GM19397 (cell line): ENCODE results near the gene GPBAR1.
A peak's percentile ranks its signal among the peaks of the same experiment; 100 is the strongest.

Source experiments
- ATAC-seq: cut with Tn5 transposase; IDR thresholded peaks from one replicate; pipeline ENCODE4 v1.9.1; 2021; ENCODE audit warnings: mild to moderate bottlenecking, moderate library complexity; ENCODE audit not compliant: unreplicated experiment

The GPBAR1 gene

DNA sequence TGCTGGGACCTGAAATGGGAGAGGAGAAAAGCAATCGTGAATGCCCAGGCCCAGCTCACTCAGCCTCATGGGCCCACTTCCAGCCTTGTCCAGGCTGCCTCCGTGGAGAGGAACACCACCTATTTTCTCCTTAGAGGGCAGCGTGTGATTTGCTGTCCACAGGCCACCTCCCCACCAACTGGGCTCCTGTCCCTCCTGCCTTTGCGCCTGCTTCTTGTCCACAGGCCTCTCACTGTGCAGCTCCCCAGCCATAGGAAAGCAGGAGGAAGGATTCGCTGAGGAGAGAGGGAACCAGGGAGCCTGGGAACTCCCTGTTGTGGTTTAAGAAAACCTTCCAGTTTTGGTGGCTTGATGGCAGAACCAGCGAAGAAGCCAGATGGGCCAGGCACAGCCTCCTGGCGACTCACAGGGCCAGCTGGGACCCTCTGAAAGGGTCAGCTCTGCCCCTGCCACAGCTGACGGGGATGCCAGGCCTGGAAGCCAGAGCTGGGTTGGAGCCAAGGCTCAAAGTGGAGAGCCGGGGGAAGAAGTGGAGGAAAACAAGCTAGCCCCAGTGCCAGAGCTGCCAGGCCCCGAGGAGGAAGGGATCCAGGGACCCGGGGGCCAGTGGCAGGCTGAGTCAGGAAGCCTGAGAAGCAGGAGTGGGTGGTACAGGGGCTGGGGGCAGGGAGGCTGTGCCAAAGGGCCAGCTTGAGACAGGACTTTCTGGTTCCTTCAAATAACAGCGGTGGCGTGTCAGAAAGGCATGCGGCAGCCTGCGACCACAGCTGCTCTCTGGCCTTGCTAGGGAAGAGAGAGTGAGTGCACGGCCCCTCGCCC, 21.6 kb downstream of the GPBAR1 start:
- ATAC-seq: no peak

- no peak for ATAC-seq
Observed at GRCh38 chr2:218284106-218284811, 23.4 kb downstream of the GPBAR1 start.

GRCh38 chr2:218285604-218286003, 24.8 kb downstream of the GPBAR1 start:
- no peak for ATAC-seq

DNA sequence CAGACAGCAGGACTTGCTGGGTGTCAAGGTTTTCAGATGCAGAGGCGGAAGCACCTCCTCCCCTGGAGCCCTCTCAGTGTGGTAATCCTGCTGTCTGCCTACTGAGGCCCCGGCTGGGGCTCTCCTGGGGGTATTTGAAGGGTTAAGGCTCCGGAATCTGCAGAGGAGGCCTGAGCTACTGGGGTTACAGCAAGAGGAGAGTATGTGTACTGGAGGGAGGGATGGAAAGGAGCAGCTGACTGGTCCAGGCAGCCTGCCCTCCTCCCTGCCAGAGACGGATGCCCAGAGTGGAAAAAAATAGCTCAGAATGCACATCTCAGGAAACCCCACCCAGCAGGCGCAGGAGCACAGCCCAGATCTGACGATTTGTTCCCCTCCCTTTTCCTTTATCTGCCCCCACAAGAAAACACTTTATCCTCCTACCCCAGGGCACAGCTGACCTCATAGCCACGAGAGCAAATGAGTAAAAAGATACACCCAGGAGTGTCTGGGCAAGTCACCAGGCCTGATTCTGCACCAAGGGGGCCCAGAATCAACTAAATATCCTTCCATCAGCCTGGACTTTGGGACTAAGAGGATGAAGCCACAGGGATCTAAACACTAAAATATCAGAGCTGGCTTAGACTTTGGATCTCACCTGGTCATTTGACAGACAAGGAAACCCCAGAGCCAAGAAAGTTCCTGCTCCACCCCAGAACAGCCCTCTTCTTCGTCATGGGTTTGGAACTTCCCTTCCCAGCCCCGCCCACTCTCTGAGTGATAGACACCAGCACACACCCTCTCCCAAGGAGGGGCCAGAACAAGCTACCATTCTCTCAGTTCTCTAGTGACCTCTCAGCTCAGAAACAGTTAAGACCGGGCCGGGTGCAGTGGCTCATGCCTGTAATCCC, 26.0 kb downstream of the GPBAR1 start:
- peak; percentile 55 for ATAC-seq

GRCh38 chr2:218289639-218290315, 29.0 kb downstream of the GPBAR1 start:
- ATAC-seq: no peak

DNA sequence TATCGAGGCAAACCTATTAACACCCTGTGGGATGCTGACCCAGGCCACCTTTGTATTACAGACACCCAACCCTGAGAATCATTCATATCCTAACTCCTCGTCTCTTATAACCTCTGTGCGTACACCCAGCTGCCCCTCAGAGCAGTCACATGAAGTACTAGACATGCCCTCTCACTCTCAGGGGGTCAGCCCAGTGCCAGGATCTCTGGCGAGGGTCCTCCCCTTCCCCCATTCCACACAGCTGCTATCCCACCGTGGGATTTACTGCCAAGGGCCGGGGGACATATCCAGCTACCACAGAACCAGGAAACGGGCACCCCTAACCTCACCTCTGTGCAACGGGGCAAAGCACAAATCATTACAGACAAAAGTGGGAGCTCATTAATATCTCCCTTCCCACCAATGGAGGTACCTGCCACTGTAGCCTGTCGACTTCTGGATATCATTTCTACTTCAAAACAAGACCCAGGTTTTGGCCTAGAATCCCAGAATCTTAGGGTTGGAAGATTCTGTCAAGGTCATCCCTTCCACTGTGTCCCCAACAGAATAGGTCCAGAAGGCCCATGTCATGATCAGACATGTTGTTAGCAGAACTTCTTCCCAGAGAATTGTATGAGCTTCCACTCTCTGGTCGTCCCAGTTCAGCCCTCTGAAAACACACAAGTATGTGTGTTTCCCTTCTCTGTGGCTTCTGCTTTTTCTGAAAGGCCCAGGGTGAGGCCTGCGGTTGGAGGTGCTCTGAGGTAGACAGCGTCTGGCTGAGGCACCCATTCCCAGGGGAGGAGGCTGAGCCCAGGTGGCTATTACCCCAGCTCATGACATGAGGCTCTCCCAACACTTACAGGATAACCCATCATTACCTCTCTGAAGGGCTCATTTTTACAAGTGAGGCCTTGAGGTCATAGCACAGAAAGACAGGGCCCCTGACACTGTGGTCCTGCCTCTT, 29.8 kb downstream of the GPBAR1 start:
- ATAC-seq: peak; percentile 55

DNA sequence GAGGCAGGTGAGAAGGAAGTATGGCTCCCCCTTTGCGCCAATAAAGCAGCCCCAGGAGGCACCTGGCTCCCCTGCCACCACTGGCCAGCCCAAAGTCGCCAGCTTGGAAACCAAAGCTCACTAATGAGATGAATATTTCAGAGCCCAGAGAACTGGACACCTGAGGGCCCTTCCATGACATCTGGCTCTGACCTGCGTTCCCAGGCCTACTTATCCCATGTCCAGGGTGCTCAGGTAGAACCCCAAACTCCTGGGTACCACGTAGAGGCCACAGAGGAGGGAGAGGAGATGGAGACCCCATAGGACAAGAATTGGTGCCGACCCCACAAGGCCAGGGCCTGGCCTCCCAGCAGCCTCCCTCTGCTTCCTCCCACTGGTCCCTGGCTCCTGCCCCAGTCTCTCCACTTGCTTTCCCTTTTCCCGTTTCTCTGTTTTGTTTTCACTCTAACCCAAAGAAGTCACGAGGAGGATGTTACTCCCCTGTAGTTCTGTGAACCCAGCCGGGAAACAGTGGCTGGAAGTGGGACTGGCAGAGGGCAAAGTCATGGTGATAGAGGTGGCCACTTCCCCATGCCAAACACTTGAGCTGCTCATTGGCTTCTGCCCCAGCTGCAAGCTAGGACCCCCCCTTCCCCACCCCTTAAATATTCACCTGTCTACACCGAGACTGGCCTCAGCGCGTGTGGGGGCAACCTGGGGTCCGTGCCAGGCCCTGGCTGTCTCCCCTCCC, 30.7 kb downstream of the GPBAR1 start:
- no peak for ATAC-seq

DNA sequence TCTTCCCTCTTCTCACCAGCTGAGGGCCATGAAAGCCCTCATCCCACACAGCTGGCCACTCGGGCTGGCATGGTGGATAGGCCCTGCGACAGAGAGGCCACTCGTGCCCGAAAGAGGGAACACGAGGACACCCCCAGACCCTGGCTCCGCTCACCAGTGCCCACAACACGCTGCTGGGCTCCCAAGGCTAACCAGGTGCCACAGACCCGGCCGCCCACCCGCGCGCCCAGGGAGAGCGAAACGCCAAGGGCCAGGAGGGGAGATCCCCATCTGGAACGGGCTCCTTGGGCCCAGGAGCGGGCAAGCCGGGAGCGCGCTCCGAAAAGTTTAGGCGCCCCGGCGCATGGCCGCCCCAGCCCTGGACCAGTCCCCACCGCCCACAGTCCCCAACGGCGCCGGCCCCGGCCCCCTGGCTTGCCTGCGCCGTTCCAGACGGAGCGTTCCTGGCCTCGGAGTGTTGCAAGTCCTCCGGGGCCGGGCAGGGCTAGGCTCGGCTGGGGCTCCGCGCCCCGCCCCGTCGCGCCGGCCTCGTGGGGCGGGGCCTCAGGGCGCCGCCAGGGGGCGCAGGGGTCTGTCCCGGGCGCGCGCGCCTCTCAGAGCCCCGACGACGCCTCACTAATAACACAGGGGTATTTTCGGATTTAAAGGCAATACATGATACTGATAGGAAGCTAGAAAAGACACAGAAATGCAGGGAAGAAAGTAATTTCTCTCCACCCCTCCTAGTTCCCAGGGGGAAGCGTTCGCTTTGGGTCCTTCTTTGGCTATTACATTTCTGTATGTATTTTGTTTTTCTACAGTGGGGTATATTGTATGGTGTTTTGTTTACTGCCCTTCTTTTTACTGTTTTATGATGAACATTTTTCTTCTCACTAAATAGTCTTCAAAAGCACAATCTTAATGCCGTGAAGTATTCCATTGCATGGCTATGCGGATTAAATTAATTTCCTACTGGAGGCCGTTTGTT, 31.5 kb downstream of the GPBAR1 start, which contains the start of gene TMBIM1:
Gene TMBIM1, minus strand, starts transcription at position 456 of the 967 bp plus-strand sequence. CDS start 10,362 bp downstream, outside the sequence.
- ATAC-seq: peak; percentile 73

GRCh38 chr2:218293715-218294429, 33.1 kb downstream of the GPBAR1 start:
- no peak for ATAC-seq

DNA sequence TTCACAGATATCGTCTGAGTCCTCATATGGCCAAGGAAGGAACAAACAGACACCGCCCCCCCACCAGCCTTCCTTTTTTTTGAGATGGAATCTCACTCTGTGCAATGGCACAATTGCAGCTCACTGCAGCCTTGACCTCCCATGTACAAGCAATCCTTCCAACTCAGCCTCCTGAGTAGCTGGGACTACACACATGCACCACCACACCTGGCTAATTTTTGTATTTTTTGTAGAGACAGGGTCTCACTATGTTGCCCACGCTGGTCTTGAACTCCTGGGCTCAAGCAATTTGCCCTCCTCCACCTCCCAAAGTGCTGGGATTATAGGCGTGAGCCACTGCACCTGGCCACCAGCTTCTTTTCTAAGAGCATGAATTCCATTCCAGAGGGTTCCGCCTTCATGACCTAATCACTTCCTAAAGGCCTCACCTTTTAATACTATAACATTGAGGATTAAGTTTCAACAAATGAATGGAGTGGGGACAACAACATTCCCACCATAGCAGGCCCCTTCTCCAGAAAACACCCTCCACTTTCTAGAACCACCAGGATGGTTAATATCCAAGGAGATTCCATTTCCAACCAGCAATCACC, 33.7 kb downstream of the GPBAR1 start:
- ATAC-seq: no peak

DNA sequence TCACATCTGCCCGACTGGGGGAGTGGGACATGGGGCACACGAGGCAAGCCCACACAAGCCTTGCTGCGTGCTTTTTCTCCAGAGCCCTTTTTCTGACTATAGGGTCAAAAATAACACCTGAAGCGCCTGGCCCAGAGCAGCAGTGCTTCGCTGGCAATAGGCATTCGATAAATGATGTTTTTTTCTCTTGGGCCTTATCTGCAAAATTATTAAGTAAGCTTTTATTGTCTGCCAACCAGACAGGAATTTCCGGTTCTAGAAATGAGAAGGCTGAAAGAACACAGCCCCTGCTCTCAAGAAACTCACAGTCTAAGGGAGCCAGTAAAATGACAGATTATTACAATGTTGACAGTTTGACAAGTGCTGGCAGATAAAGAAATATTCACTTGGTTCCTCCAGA, 34.2 kb downstream of the GPBAR1 start:
- ATAC-seq: no peak

GRCh38 chr2:218296200-218296599, 35.4 kb downstream of the GPBAR1 start:
- no peak for ATAC-seq

DNA sequence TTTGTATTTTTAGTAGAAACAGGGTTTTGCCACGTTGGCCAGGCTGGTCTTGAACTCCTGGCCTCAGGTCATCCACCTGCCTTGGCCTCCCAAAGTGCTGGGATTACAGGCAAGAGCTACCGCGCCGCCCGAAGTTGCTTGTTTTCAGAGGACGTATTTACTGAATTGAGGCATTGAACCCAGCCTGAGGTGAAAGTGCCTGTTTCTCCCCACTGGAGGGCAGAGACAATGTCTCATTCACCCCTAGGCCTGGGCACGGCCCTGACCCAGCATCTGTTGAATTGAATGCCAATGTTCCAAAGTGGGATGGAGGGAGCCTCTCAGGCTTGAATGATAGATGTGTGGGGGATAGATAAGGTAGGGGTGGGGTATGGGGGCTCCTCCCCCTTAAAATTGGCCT, 36.0 kb downstream of the GPBAR1 start:
- ATAC-seq: no peak

DNA sequence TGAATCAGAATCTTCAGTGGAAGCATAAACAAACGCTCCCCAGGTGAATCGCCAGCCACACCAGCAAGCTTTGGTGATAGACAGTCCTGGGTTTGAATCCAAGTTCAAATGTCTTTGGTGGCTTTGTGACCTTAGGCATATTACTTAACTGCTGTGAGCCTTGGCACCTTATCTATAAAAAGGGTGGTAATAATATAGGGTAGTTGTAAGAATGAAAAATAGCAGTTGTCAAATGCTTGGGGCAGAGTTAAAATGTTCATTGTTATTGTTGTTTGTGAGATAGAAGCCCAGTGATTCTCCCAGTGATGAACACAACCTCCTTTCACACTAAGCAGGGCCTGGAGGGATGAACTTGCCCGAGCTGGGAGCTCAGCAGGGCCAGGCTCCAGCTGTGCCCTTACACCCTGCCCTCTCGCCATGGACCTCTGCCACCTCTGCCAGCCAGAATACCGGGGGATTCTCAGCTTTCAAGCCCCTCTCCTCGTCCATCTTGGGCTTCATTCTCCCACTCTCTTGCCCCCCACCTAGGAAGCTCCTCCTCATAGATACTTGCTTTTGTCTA, 37.6 kb downstream of the GPBAR1 start:
- no peak for ATAC-seq

DNA sequence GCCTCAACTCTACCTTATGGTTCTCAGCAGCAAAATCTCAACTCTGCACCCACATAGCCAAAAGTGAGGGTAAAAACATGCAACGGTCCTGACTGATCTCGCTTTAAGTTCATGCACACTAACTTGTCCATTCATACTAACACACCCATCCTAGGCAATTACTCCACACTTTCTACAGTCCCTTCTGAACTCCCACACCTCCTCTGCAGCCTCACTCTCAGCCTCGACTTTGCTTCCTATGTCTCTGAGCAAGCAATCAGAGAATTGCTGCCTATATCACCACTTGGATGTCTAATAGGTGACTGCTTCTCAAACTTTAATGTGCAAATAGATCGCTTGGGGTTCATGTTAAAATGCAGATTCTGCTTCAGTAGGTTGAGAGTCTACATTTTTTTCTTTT, 39.3 kb downstream of the GPBAR1 start:
- no peak for ATAC-seq

GRCh38 chr2:218301176-218301819, 40.5 kb downstream of the GPBAR1 start:
- peak; percentile 64 for ATAC-seq
